Right atrium auricular region (tissue), 2 donors: ENCODE data around the gene APLF. TPM values are rescaled to one million over a fixed set of nuclear protein-coding genes. Genes with fewer than 3 reads are reported as not detected.

ENCODE experiments used
- DNase-seq: peaks from one replicate; pipeline ENCODE4 v3.0.0-alpha.2; 2019; ENCODE audit warnings: low spot score
- H3K27ac ChIP-seq, 2 donors: fragments of 200-600 bp; sonication (generic); 1 replicate in 1 of 2; 2 replicates in 1 of 2; pipeline ENCODE4 v1.5.1; 2016 to 2019
- H3K27me3 ChIP-seq, 2 donors: fragments of 200-600 bp; sonication (generic); one replicate each; pipeline versions ENCODE4 v1.5.1 to v1.6.0; 2017 to 2019
- H3K36me3 ChIP-seq: fragments of 200-600 bp; sonication (generic); one replicate; pipeline ENCODE4 v1.5.1; 2016
- H3K4me1 ChIP-seq, 2 donors: fragments of 200-600 bp; sonication (generic); one replicate each; pipeline versions ENCODE4 v1.5.1 to v1.6.0; 2017 to 2019
- H3K4me3 ChIP-seq, 2 donors: fragments of 200-600 bp; sonication (generic); 1 replicate in 1 of 2; 2 replicates in 1 of 2; pipeline ENCODE4 v1.5.1; 2017 to 2019; ENCODE audit warnings: mild to moderate bottlenecking in 1 of 2, moderate library complexity in 1 of 2
- H3K9me3 ChIP-seq, 2 donors: fragments of 200-600 bp; sonication (generic); one replicate each; pipeline ENCODE4 v1.5.1; 2019
- CTCF ChIP-seq, 2 donors: fragments of 200-600 bp; sonication (generic); IDR thresholded peaks; one replicate each; pipeline ENCODE4 v1.5.1; 2019; ENCODE audit warnings: antibody characterized with exemption in 2 of 2
- total RNA-seq, 2 donors: library from RNA; depleted of rRNA; stranded (reverse); fragments of >200 nt; gene quantifications; one replicate each; pipeline ENCODE4 v1.1.0, GENCODE V29; 2016

APLF gene
- total RNA-seq, 2 donors from 2014 or later = 4.2 to 8.2 TPM

GRCh38 chr2:68466361-68466777, 1.0 kb upstream of the APLF start:
- Histone ChIP-seq H3K9me3 (no peaks in the 10 kb centered on the region), H3K27ac (peak overlapping the region; percentile 81 to 93), H3K4me1 (peaks cover 0 to 17% of the 10 kb centered on the region in 2 donors), H3K36me3 (no peaks in the 10 kb centered on the region), H3K27me3 (no peaks in the 10 kb centered on the region), H3K4me3 (peak overlapping the region; percentile 87 to 92)
- DNase-seq = no peak
- TF ChIP-seq CTCF (IDR thresholded peaks at IDR 0.05) = peak in 1 of 2 donors; percentile 18

GRCh38 chr2:68466778-68467076, 658 bp upstream of the APLF start:
- TF ChIP-seq CTCF (IDR thresholded peaks at IDR 0.05) = no peak
- Histone ChIP-seq H3K9me3 (no peaks in the 10 kb centered on the region), H3K27me3 (no peaks in the 10 kb centered on the region), H3K4me1 (peaks cover 0 to 17% of the 10 kb centered on the region in 2 donors), H3K27ac (peak overlapping the region; percentile 81 to 93), H3K4me3 (peak overlapping the region; percentile 87 to 92), H3K36me3 (no peaks in the 10 kb centered on the region)
- no peak for DNase-seq

DNA sequence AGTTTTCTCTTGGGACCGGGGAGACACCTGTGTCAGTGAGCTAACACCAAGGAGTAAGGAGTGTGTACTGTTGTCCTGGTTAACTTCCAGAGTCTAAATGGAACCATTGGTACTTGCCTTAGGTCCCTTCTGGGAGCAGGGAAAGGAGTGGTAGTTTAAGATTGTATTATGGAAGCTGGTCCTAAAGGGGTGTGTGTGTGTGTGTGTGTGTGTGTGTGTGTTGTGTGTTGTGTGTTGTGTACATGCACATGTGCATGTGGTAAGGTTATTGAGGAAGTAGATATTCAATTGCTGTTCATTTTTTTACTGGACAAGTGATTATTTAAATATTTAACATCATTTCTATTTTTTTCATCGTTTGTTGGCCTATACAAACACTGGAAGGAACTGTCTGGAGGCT, 1.4 kb downstream of the APLF start:
- no peak for DNase-seq
- H3K4me1 ChIP-seq = peaks cover 0 to 17% of the 10 kb centered on the region in 2 donors
- H3K4me3 ChIP-seq = no peak overlapping the region

DNA sequence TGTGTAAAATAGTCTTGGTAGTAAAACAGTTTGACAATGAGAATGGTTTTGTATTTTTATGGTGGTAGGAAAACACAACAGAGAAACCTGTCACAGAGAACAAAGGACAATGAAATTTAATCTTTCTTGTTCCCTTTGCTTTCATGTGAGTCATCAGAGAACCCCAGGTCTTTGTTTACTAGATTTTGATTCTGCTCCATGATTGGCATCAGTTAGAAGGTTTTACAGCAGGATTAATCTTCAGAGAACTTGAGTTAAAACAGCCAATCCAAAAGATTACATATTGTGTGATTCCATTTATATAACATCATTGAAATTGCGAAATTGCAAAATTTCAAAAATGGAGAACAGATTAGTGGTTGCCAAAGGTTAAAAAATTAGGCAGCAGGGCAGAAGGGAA, 2.5 kb downstream of the APLF start:
- H3K27ac ChIP-seq = no peak overlapping the region
- H3K36me3 ChIP-seq = no peaks in the 10 kb centered on the region
- DNase-seq = no peak
- H3K27me3 ChIP-seq = no peaks in the 10 kb centered on the region
- H3K4me1 ChIP-seq = peaks cover 0 to 17% of the 10 kb centered on the region in 2 donors
- H3K9me3 ChIP-seq = no peaks in the 10 kb centered on the region
- H3K4me3 ChIP-seq = no peak overlapping the region
- no peak for TF ChIP-seq CTCF (IDR thresholded peaks at IDR 0.05)

More for the DNA sequence above, 1.4 kb downstream of the APLF start:
- no peaks in the 10 kb centered on the region for H3K27me3 ChIP-seq
- TF ChIP-seq CTCF (IDR thresholded peaks at IDR 0.05) = no peak
- H3K36me3 ChIP-seq = no peaks in the 10 kb centered on the region
- no peaks in the 10 kb centered on the region for H3K9me3 ChIP-seq
- no peak overlapping the region for H3K27ac ChIP-seq

DNA sequence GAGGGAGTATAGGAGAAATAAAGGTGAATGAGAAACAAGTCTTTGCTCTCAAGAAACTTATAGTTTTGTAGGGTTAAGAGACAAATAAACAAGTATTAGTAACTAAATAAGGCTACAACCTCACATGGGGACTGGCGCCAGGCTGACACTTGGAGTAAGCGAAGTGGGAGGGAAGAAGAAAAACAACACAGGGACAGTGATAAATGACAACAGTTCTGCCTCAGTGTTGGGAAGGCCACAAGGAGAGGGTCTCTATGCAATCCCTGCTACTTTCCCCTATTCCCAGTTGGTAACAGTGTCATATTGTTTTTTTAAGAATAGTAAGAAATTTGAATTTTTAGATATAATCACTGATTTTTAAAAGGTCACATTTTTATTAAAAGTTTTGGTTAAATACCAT, 4.0 kb downstream of the APLF start:
- Histone ChIP-seq H3K4me3 (no peak overlapping the region), H3K9me3 (no peaks in the 10 kb centered on the region), H3K4me1 (peaks cover 0 to 12% of the 10 kb centered on the region in 2 donors), H3K36me3 (no peaks in the 10 kb centered on the region), H3K27ac (no peak overlapping the region), H3K27me3 (no peaks in the 10 kb centered on the region)
- TF ChIP-seq CTCF (IDR thresholded peaks at IDR 0.05) = no peak
- no peak for DNase-seq

- Histone ChIP-seq H3K36me3 (no peaks in the 10 kb centered on the region), H3K4me3 (no peak overlapping the region), H3K27me3 (no peaks in the 10 kb centered on the region), H3K27ac (no peak overlapping the region), H3K9me3 (no peaks in the 10 kb centered on the region), H3K4me1 (peaks cover 0 to 8% of the 10 kb centered on the region in 2 donors)
- no peak for DNase-seq
- no peak for TF ChIP-seq CTCF (IDR thresholded peaks at IDR 0.05)
Observed at GRCh38 chr2:68472796-68473414, 5.5 kb downstream of the APLF start.
